Ishikawa (cell line): ENCODE data around the gene SERGEF.

Source experiments
- CEBPB ChIP-seq: IDR thresholded peaks from 2 replicates; pipeline ENCODE4 v1.6.1; 2012
- CREB1 ChIP-seq: IDR thresholded peaks from 2 replicates; pipeline ENCODE4 v1.6.1; 2012; ENCODE audit warnings: low read depth
- EP300 ChIP-seq: IDR thresholded peaks from 2 replicates; pipeline ENCODE4 v1.6.1; 2012; ENCODE audit warnings: borderline replicate concordance
- FOXM1 ChIP-seq: IDR thresholded peaks from 2 replicates; pipeline ENCODE4 v1.6.1; 2012; ENCODE audit warnings: low read depth, borderline replicate concordance
- NFIC ChIP-seq: IDR thresholded peaks from 2 replicates; pipeline ENCODE4 v1.6.1; 2012
- RAD21 ChIP-seq: IDR thresholded peaks from 2 replicates; pipeline ENCODE4 v1.6.1; 2012; ENCODE audit warnings: low read depth
- TAF1 ChIP-seq: IDR thresholded peaks from 2 replicates; pipeline ENCODE4 v1.6.1; 2012; ENCODE audit warnings: low read depth, mild to moderate bottlenecking
- TCF12 ChIP-seq: IDR thresholded peaks from 2 replicates; pipeline ENCODE4 v1.6.1; 2012; ENCODE audit warnings: low read depth
- TEAD4 ChIP-seq: IDR thresholded peaks from 2 replicates; pipeline ENCODE4 v1.6.1; 2012
- YY1 ChIP-seq: IDR thresholded peaks from 2 replicates; pipeline ENCODE4 v1.6.1; 2012; ENCODE audit warnings: low read depth
- ZBTB7A ChIP-seq: IDR thresholded peaks from 2 replicates; pipeline ENCODE4 v1.6.1; 2012; ENCODE audit warnings: low read depth
- TF ChIP-seq, protein P1 (sequence below): IDR thresholded peaks from 2 replicates; pipeline ENCODE4 v1.6.1; 2012; ENCODE audit warnings: low read depth, mild to moderate bottlenecking
- TF ChIP-seq, protein P2 (sequence below): IDR thresholded peaks from 2 replicates; pipeline ENCODE4 v1.6.1; 2012
- TF ChIP-seq, protein P3 (sequence below): IDR thresholded peaks from 2 replicates; pipeline ENCODE4 v1.6.1; 2012

DNA sequence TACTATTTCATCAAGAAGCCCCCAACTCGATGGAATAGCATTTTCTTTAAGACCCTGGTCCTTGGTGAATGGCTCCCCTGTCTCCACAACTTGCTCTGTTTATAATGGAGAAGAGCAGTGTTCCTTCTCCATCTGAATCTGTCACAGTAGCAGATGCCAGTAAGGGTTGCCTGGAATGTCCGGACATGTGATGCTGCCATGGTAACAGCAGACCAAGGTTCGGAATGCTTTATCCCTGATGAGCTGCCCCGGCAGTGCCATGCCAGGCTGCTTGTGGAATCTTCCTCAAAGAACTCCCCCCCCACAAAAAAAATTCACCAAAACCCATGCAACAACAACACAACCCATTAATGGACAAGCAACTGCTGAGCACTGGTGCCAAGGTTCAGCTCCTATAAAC lies 205.8 kb downstream of the SERGEF start:
- no peak for TF ChIP-seq FOXM1
- no peak for TF ChIP-seq RAD21
- TF ChIP-seq TAF1, result no peak
- TF ChIP-seq, protein P1, sequence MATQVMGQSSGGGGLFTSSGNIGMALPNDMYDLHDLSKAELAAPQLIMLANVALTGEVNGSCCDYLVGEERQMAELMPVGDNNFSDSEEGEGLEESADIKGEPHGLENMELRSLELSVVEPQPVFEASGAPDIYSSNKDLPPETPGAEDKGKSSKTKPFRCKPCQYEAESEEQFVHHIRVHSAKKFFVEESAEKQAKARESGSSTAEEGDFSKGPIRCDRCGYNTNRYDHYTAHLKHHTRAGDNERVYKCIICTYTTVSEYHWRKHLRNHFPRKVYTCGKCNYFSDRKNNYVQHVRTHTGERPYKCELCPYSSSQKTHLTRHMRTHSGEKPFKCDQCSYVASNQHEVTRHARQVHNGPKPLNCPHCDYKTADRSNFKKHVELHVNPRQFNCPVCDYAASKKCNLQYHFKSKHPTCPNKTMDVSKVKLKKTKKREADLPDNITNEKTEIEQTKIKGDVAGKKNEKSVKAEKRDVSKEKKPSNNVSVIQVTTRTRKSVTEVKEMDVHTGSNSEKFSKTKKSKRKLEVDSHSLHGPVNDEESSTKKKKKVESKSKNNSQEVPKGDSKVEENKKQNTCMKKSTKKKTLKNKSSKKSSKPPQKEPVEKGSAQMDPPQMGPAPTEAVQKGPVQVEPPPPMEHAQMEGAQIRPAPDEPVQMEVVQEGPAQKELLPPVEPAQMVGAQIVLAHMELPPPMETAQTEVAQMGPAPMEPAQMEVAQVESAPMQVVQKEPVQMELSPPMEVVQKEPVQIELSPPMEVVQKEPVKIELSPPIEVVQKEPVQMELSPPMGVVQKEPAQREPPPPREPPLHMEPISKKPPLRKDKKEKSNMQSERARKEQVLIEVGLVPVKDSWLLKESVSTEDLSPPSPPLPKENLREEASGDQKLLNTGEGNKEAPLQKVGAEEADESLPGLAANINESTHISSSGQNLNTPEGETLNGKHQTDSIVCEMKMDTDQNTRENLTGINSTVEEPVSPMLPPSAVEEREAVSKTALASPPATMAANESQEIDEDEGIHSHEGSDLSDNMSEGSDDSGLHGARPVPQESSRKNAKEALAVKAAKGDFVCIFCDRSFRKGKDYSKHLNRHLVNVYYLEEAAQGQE, result no peak
- TF ChIP-seq EP300, result no peak
- no peak for TF ChIP-seq CREB1
- TF ChIP-seq, protein P2, sequence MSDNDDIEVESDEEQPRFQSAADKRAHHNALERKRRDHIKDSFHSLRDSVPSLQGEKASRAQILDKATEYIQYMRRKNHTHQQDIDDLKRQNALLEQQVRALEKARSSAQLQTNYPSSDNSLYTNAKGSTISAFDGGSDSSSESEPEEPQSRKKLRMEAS, result no peak
- TF ChIP-seq NFIC, result no peak
- no peak for TF ChIP-seq YY1
- TF ChIP-seq, protein P3, sequence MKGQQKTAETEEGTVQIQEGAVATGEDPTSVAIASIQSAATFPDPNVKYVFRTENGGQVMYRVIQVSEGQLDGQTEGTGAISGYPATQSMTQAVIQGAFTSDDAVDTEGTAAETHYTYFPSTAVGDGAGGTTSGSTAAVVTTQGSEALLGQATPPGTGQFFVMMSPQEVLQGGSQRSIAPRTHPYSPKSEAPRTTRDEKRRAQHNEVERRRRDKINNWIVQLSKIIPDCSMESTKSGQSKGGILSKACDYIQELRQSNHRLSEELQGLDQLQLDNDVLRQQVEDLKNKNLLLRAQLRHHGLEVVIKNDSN, result no peak
- no peak for TF ChIP-seq TCF12
- TF ChIP-seq TEAD4, result no peak
- TF ChIP-seq CEBPB, result no peak
- TF ChIP-seq ZBTB7A, result no peak
